Stimulated activated CD4-positive, alpha-beta T cell treated with anti-CD3 and anti-CD28 coated beads, Interleukin-2, amount 100 ng/mL, for 24 hours (primary cell): ENCODE results near the gene ZNF514.
A peak's percentile ranks its signal among the peaks of the same experiment; 100 is the strongest.

Source experiments
- DNase-seq, 2 donors: peaks; one replicate each; pipeline ENCODE4 v3.0.0-alpha.2; 2020

ZNF514 gene

GRCh38 chr2:95159690-95160449 is at the start of gene ZNF514:
ZNF514 (minus strand) TSS chr2:95159848; CDS start chr2:95153253, 6,595 bp downstream.
- DNase-seq = peak; percentile 74 to 80

DNA sequence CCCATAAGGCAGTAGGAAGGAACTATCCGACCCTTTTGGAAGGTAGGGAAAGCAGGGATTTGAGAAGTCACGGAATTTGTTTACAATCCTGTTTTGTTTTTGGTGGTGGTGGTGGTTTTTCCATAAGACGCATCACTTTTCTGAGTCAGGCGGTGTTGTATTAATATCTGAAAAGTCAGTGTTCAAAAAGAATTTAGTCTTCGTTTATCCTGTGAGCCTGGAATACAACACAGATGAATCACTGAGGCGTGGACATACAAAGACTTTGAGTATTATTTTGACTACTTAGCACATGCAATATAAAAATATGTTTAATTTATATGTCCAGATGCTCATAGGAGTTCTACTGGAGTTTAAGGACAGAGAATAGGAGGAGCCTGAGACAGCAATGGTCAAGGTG is 48.5 kb upstream of the ZNF514 start:
- DNase-seq = no peak

DNA sequence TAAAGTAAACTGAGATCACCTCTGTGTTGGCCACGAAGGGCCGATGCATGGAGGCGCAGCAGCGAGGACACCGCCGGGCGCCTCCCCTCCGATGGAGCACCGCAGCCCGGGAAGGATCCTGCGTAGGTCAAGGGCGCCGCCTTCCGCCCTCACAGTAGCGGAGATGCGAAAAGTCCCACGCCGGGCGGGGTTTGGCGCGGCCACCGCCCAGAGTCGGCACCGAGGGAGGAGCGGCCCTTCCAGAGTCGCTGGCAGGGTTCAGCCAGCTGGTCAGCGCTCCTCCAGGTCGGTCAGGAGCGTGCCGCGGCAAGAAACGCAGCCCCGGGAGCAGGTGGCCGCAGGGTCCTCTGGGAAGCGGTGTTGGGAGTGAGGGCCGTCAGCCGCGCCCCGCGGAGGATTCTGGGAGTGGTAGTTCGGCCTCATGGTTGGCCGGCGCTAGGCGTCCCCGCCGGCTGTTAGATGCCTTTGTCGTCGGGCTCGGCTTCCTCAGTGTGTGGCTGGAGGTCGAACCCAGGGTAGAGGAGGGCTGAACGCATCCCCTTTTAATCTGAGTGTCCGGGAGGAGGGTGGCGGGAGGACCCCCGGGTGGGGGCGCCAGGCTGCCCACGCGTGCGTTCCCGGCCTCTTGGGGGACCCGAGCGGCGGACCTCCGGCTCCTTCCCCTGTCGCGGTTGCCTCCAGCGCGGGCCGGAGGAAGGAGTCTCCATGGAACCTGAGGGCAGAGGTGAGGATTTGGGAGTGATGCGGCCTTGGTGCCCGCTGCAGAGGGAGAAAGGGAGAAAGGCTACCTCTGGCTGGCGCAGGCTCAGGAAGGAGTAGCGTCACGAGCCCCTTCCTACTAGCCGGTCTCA is 47.7 kb upstream of the ZNF514 start, which contains the start of gene ZNF892:
TSS of gene ZNF892 (plus strand) at position 411 of the 851 bp plus-strand sequence. CDS start at position 706, 295 bp downstream.
- DNase-seq = peak; percentile 82 to 87

- DNase-seq = no peak
Measured at GRCh38 chr2:95206096-95206495, 46.4 kb upstream of the ZNF514 start.

DNA sequence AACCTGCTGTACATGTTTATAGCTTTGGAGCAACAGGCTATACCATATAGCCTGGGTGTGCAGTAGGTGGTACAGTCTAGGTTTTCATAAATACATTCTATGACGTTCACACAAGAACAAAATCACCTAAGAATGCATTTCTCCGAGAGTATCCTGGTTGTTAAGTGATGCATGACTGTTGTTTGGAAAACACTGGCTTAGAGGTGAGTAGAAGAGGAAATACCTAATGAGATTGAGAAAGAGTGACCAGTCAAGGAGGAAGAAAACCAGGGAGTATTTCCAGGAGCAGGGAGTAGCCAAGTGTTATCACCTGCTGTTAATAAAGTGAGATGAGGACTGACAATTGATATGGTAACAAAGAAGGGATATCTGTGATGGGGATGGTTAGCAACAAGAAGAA is 44.7 kb upstream of the ZNF514 start:
- DNase-seq = no peak

DNA sequence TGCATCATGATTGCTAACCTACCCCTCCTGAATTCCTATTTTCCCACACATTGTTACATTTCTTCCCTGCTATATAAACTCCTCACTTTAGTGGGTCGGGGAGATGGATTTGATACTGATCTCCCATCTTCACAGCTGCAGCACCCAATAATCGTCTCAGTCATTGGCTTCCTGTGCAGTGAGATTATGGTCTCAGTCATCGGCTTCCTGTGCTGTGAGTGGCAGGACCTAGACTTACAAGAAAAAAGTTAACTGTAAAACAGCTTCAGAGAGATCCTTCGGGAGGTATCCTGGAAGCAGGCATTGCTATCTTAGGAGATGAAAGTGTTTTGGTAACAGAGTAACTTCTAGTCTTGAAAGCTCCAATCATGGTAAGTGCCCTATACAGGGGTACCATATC is 44.3 kb upstream of the ZNF514 start:
- no peak for DNase-seq

DNA sequence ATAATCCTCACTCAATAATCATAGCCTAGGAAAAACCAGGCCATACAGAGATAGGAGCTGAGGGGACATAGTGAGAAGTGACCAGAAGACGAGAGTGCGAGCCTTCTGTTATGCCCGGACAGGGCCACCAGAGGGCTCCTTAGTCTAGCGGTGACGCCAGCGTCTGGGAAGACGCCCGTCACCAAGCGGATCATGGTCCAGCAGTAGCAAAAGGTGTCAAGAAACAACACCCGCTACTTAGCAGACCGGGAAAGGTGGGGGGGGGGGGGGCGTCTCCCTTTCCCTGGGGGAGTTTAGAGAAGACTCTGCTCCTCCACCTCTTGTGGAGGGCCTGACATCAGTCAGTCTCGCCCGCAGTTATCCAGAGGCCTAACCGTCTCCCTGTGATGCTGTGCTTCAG is 33.3 kb upstream of the ZNF514 start:
- peak; percentile 53 to 63 for DNase-seq

DNA sequence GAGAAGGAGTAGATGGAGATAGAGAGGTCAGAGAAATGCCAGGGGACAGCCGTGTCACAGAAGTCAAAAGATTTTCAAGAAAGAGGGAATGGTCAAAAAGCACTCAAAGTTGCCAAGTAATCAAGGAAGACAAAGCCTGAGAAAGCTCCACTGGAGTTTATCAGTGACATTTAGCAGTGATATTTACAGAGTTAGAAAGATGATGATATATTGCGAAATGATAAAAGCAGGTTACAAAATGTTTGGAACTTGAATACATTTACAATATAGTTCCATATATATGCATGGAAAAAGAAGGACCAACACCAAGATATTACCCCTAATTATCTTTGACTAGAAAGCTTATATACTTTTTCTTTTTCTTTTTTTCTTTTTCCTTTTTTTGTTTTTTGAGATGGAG is 26.3 kb upstream of the ZNF514 start:
- no peak for DNase-seq

- no peak for DNase-seq
Measured at GRCh38 chr2:95185197-95185596, 25.5 kb upstream of the ZNF514 start.

GRCh38 chr2:95181774-95182173 is 22.1 kb upstream of the ZNF514 start:
- no peak for DNase-seq

DNA sequence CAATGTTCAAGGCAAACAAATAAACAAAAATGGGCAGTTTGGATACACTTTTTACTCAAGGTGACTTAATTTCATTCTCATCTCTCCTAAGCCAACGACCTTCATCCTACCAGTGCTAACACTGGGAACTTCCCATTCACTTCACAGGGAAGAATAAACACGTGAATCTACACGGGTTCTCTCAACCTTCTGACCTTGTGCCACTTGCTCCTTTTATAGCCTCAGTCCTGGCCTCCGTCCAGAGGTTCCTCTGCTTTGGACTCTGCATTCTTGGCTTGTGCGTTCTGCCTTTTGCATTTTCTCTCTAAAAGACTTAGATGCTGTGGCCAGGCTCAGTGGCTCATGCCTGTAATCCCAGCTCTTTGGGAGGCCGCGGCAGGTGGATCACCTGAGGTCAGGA is 19.8 kb upstream of the ZNF514 start:
- no peak for DNase-seq

GRCh38 chr2:95174031-95174542 is 14.4 kb upstream of the ZNF514 start:
- DNase-seq = no peak

GRCh38 chr2:95171902-95172301 is 12.3 kb upstream of the ZNF514 start:
- DNase-seq = no peak

GRCh38 chr2:95166065-95166763 is 6.6 kb upstream of the ZNF514 start:
- no peak for DNase-seq

DNA sequence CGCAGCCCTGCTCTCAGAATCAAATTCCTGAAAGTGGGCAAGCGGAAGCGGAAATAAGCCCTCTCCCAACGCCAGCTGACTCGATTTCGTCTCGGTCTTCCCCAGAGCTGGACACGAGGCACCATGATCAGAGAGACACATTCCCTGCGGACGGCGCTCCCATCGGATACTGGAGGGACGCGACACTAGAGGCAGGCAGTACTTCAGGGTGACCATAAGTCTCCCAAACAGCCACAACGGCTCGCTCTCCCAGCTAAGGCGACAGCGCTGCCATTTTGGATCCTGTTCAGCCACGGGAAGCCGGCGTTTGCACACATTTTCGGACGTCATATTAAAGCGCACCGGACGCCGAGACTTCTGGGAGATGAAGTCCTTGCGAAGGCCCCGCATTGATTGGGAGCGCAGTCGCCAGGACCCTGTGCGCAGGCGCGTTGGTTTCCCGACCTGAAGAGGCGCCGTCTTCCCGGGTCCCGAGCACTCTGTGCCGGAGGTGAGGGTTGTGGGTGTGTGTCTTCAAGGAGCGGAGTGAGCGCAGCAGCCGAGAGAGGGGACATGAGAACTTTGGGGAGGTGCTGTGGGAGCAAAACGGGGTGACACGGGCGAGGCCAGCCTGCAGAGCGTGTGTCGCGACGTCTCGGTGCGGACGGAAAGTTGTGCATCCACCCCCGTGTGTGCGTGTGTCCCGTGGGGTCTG is 5.9 kb upstream of the ZNF514 start, which contains the start of gene ZNF2:
TSS of gene ZNF2 (plus strand) at position 439 of the 694 bp plus-strand sequence. CDS start 10,418 bp downstream, outside the sequence.
- peak; percentile 97 for DNase-seq

- DNase-seq = no peak
Measured at GRCh38 chr2:95165030-95165370, 5.4 kb upstream of the ZNF514 start.

DNA sequence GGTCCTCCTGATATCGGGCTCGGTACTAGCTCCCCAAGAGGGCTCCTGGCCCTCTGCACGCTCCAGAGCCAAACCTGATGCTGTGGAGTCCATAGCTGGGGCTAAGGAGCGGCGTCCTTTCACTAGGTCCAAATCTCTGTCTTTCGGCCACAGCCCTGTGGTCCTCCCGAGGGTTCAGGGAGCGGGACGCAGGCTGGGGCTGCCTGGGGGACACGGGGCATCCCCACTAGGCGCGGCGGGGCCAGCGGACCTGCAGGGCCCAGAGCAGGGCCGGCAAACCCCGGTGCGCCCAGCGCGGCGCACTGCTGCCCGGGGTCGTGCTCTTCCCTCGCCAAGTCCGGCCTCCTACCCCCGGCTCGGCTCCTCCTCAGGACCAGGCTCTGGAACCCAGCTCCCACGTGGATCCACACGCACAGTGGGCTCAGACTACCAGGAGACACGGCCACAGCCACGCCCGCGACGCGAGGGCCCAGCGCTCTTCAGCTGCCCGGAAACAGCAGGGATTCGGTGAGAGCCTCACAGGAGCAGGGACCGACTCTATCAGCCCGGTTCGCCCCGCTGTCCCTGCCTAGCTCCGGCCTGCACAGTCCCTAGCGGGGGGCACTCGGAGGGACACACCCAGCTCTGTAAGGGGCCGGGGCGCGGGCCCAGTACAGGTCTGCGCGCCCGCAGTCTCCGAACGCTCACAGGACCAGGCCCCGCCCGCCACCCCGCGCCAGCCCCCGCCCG is 593 bp downstream of the ZNF514 start:
- peak; percentile 37 to 49 for DNase-seq

DNA sequence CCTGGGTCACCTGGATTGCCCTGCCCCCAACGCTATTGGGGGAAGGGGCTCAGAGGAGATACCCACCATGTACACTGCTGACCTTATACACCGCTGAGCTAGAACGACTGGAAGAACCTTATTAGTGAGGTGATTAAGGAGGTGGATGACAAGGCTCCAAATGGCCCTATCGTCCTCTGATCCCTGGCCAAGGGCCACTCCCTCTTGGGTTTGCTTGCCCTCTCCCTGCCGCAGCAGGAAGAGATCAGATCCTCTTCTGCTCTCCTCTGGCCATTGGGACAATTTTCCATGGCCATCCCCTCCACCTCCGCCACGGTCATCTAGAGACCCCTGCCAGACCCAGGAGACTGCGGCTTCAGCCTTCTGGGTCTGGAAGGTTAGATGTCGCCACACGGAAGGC is 1.2 kb downstream of the ZNF514 start:
- no peak for DNase-seq

- no peak for DNase-seq
Measured at GRCh38 chr2:95149397-95149984, 10.2 kb downstream of the ZNF514 start.

DNA sequence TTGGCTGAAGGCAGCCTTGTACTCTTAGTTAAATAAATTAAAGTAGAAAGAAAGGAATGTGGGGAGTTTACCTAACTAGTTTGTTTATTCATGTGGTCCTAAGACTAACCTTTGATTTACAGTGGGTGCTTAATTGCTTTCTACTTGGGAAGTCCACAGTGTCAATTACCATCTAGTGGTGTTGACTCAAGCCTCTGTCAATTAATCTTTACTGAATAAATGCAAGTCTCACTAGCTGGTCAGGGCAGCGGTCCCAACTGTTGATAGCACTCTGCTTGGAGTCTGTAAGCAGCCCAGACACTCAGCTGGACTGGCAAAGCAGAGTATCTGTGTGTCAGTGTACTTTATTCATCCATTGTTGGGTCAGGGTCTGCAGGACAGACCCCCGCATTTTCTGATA is 15.8 kb downstream of the ZNF514 start:
- no peak for DNase-seq

DNA sequence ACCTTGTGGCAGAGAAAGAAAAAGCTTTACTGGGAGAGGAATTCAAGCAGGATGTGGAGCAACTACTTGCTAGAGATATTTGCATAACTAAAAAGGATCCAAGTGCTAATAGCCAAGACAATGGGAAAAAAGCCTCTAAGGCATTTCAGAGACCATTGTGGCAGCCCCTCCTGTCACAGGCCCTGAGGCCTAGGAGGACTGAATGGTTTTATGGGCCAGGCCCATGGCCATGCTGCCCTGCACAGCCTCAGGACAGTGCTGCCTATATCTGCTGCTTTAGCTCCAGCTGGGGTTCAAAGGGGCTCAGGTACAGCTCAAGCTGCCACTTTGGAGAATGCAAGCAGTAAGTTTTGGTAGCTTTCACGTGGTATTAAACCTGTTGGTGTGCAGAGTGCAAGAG is 20.9 kb downstream of the ZNF514 start:
- DNase-seq = no peak
